H9 (cell line): ENCODE data around the gene TIGD3. TPM values are rescaled to one million over a fixed set of nuclear protein-coding genes. Genes with fewer than 3 reads are reported as not detected.

Source experiments
- DNase-seq: peaks from one replicate; pipeline ENCODE4 v3.0.0-alpha.2; 2017
- H2AFZ ChIP-seq: one replicate; pipeline ENCODE4 v1.6.1; 2013; ENCODE audit warnings: mild to moderate bottlenecking, low read length, control low read depth, moderate library complexity
- H2AK5ac ChIP-seq: 2 replicates; pipeline ENCODE4 v1.6.1; 2013; ENCODE audit warnings: low read length, control low read depth, mixed read lengths; ENCODE audit not compliant: insufficient read length
- H2BK120ac ChIP-seq: one replicate; pipeline ENCODE4 v1.6.1; 2013; ENCODE audit warnings: low read depth, mild to moderate bottlenecking, low read length, control low read depth, inconsistent platforms; ENCODE audit not compliant: poor library complexity, severe bottlenecking
- H2BK12ac ChIP-seq: 2 replicates; pipeline ENCODE4 v1.6.1; 2013; ENCODE audit warnings: low read length, control low read depth, mixed read lengths, low read depth; ENCODE audit not compliant: insufficient read length
- H2BK15ac ChIP-seq: 2 replicates; pipeline ENCODE4 v1.6.1; 2013; ENCODE audit warnings: low read depth, low read length, control low read depth
- H2BK20ac ChIP-seq: one replicate; pipeline ENCODE4 v1.6.1; 2013; ENCODE audit warnings: low read depth, mild to moderate bottlenecking, low read length, control low read depth, inconsistent platforms; ENCODE audit not compliant: poor library complexity, severe bottlenecking
- H2BK5ac ChIP-seq: 2 replicates; pipeline ENCODE4 v1.6.1; 2013; ENCODE audit warnings: low read length, control low read depth, mixed read lengths; ENCODE audit not compliant: insufficient read length
- H3K14ac ChIP-seq: 2 replicates; pipeline ENCODE4 v1.6.1; 2013; ENCODE audit warnings: low read length, control low read depth; ENCODE audit not compliant: insufficient read depth
- H3K18ac ChIP-seq: 2 replicates; pipeline ENCODE4 v1.6.1; 2013; ENCODE audit warnings: low read depth, mild to moderate bottlenecking, mixed read lengths, low read length, control low read depth; ENCODE audit not compliant: insufficient read length
- H3K23ac ChIP-seq: 2 replicates; pipeline ENCODE4 v1.6.1; 2013; ENCODE audit warnings: low read length, control low read depth, mixed read lengths, low read depth; ENCODE audit not compliant: insufficient read length
- H3K23me2 ChIP-seq: 2 replicates; pipeline ENCODE4 v1.6.1; 2013; ENCODE audit warnings: low read depth, mild to moderate bottlenecking, mixed read lengths, low read length, control low read depth; ENCODE audit not compliant: insufficient read length, poor library complexity, severe bottlenecking
- H3K27ac ChIP-seq: 2 replicates; pipeline ENCODE4 v1.5.1; 2013; ENCODE audit warnings: low read length, control low read depth, mixed read lengths, low read depth; ENCODE audit not compliant: insufficient read length
- H3K27me3 ChIP-seq: 2 replicates; pipeline ENCODE4 v1.6.1; 2013; ENCODE audit warnings: low read length, control low read depth, inconsistent platforms; ENCODE audit not compliant: insufficient read depth
- H3K4ac ChIP-seq: 2 replicates; pipeline ENCODE4 v1.6.1; 2013; ENCODE audit warnings: low read depth, mild to moderate bottlenecking, control low read depth, inconsistent platforms, low read length, moderate library complexity
- H3K4me1 ChIP-seq: 2 replicates; pipeline ENCODE4 v1.6.1; 2013; ENCODE audit warnings: low read length, control low read depth, inconsistent platforms; ENCODE audit not compliant: insufficient read depth
- H3K4me2 ChIP-seq: 2 replicates; pipeline ENCODE4 v1.6.1; 2013; ENCODE audit warnings: low read length, control low read depth, mixed read lengths; ENCODE audit not compliant: insufficient read length, insufficient read depth
- H3K56ac ChIP-seq: 2 replicates; pipeline ENCODE4 v1.6.1; 2013; ENCODE audit warnings: low read depth, mild to moderate bottlenecking, mixed read lengths, low read length, control low read depth; ENCODE audit not compliant: insufficient read length
- H3K79me1 ChIP-seq: 2 replicates; pipeline ENCODE4 v1.6.1; 2013; ENCODE audit warnings: low read depth, mild to moderate bottlenecking, moderate library complexity, low read length, control low read depth, inconsistent platforms; ENCODE audit not compliant: insufficient read depth, poor library complexity, severe bottlenecking
- H3K79me2 ChIP-seq: 2 replicates; pipeline ENCODE4 v1.6.1; 2013; ENCODE audit warnings: low read length, control low read depth, inconsistent platforms; ENCODE audit not compliant: insufficient read depth
- H3K9ac ChIP-seq: 2 replicates; pipeline ENCODE4 v1.6.1; 2013; ENCODE audit warnings: low read length, control low read depth, mixed read lengths; ENCODE audit not compliant: insufficient read length; ENCODE audit errors: extremely low read depth
- H3K9me3 ChIP-seq: one replicate; pipeline ENCODE4 v1.6.1; 2013; ENCODE audit warnings: low read depth, low read length, inconsistent platforms; ENCODE audit not compliant: control insufficient read depth
- H3T11ph ChIP-seq: one replicate; pipeline ENCODE4 v1.6.1; 2013; ENCODE audit warnings: mild to moderate bottlenecking, low read length, control low read depth, inconsistent platforms
- H4K20me1 ChIP-seq: one replicate; pipeline ENCODE4 v1.6.1; 2013; ENCODE audit not compliant: control insufficient read depth, insufficient read length, insufficient read depth
- H4K5ac ChIP-seq: 2 replicates; pipeline ENCODE4 v1.6.1; 2013; ENCODE audit warnings: low read depth, mild to moderate bottlenecking, mixed read lengths, low read length, control low read depth; ENCODE audit not compliant: insufficient read length
- H4K8ac ChIP-seq: replicated peaks from 2 replicates; pipeline ENCODE4 v1.6.1; 2013; ENCODE audit warnings: low read length, control low read depth, mixed read lengths, low read depth; ENCODE audit not compliant: insufficient read length
- H4K91ac ChIP-seq: 2 replicates; pipeline ENCODE4 v1.6.1; 2013; ENCODE audit warnings: low read depth, mild to moderate bottlenecking, moderate library complexity, mixed read lengths, low read length, control low read depth; ENCODE audit not compliant: insufficient read length
- H3K27ac Mint-ChIP-seq, 3 experiments: 2 replicates in 2 of 3; 3 replicates in 1 of 3; pipeline ENCODE4 v1.8.0; 2020 to 2021; ENCODE audit warnings: mixed read lengths in 3 of 3, mild to moderate bottlenecking in 1 of 3, moderate library complexity in 1 of 3
- H3K27me3 Mint-ChIP-seq: 2 replicates; pipeline ENCODE4 v1.8.0; 2021; ENCODE audit warnings: low read depth, mild to moderate bottlenecking, moderate library complexity, mixed read lengths
- H3K36me3 Mint-ChIP-seq, 3 experiments: 2 replicates in 2 of 3; 3 replicates in 1 of 3; pipeline ENCODE4 v1.8.0; 2020 to 2021; ENCODE audit warnings: low read depth in 3 of 3, mixed read lengths in 3 of 3; ENCODE audit not compliant: insufficient read depth in 1 of 3
- H3K4me1 Mint-ChIP-seq, 2 experiments: 2 replicates each; pipeline ENCODE4 v1.8.0; 2020; ENCODE audit warnings: mixed read lengths in 2 of 2
- H3K4me3 Mint-ChIP-seq, 2 experiments: 2 replicates in 1 of 2; 3 replicates in 1 of 2; pipeline ENCODE4 v1.8.0; 2020 to 2021; ENCODE audit warnings: mild to moderate bottlenecking in 2 of 2, mixed read lengths in 2 of 2, moderate library complexity in 1 of 2
- H3K9me3 Mint-ChIP-seq, 2 experiments: 2 replicates in 1 of 2; 3 replicates in 1 of 2; pipeline ENCODE4 v1.8.0; 2020; ENCODE audit warnings: mild to moderate bottlenecking in 2 of 2, mixed read lengths in 2 of 2, moderate library complexity in 1 of 2
- WGBS: extraction: QIAGEN DNeasy Blood & Tissue Kit; methylation state at CpG from one replicate; pipeline ENCODE4 v1.1.7; 2013; ENCODE audit warnings: missing lambda C conversion rate, low lambda C conversion rate, mixed read lengths; ENCODE audit not compliant: insufficient read length; ENCODE audit errors: extremely low coverage; 5-methylcytosine and 5-hydroxymethylcytosine counted together
- total RNA-seq: library from RNA; stranded (reverse); gene quantifications from 2 replicates; pipeline ENCODE4 v1.2.1, GENCODE V29; 2021
- TF ChIP-seq, protein P1 (sequence below): fragments of 200-600 bp; sonication (generic); conservative IDR thresholded peaks from 3 replicates; pipeline ENCODE4 v1.8.0; 2021; ENCODE audit warnings: antibody characterized with exemption, mild to moderate bottlenecking

TIGD3 gene
- total RNA-seq, 1 experiment from 2014 or later = 0.66 TPM

DNA sequence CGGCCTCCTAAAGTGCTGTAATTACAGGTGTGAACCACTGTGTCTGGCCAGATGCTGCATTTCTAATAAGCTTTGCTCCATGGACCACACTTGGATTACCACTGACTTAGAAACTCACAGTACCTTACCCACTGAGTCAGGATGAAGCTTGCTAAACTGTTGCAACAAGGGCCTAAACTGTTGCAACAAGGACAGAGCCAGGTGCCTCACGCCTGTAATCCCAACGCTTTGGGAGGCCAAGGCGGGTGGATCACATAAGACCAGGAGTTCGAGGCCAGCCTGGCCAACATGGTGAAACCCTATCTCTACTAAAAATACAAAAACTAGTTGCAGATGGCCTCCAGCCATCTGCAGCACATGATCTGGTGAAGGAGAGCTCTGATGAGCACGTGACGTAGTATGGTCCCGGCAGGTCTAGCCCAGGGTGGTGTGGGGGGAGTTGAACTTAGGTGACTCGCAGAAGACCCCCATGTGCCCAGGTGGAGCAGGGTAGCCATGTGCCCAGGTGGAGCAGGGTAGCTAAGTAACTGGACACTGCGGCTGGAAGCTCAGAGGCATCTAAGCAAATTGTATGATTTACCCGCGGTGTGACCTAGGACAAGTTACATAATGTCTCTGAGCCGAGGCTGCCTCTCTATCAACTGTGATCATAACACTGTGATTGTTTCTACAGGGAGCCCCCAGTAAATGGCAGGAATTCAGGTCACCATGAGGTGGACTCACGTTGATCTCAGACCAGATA, 19.5 kb downstream of the TIGD3 start:
- Histone ChIP-seq H2BK15ac (no peak overlapping the region), H3K4me1 (no peaks in the 10 kb centered on the region), H3K23ac (no peak overlapping the region), H2BK5ac (no peak overlapping the region), H3K27me3 (no peaks in the 10 kb centered on the region), H2BK20ac (no peak overlapping the region), H3K56ac (no peak overlapping the region), H3K4ac (no peak overlapping the region), H4K91ac (no peak overlapping the region), H3K79me2 (no peaks in the 10 kb centered on the region), H4K20me1 (no peaks in the 10 kb centered on the region), H4K8ac (no peak overlapping the region), H3K4me2 (no peak overlapping the region), H2BK12ac (no peak overlapping the region), H3K18ac (no peak overlapping the region), H3K23me2 (no peaks in the 10 kb centered on the region), H3K9ac (no peak overlapping the region), H3T11ph (no peak overlapping the region), H3K14ac (no peak overlapping the region), H3K9me3 (no peaks in the 10 kb centered on the region), H2AK5ac (no peak overlapping the region), H4K5ac (no peak overlapping the region), H2AFZ (no peak overlapping the region), H2BK120ac (no peak overlapping the region), H3K79me1 (no peaks in the 10 kb centered on the region), H3K27ac (no peak overlapping the region)
- DNase-seq = no peak
- Mint-ChIP-seq H3K27me3 (peaks cover 31% of the 10 kb centered on the region), H3K36me3 (no peaks in the 10 kb centered on the region), H3K4me1 (peaks cover 0 to 5% of the 10 kb centered on the region in 2 experiments; a peak in 1 of 4 replicates), H3K4me3 (no peak overlapping the region), H3K9me3 (no peaks in the 10 kb centered on the region), H3K27ac (no peak overlapping the region)
- TF ChIP-seq, protein P1, sequence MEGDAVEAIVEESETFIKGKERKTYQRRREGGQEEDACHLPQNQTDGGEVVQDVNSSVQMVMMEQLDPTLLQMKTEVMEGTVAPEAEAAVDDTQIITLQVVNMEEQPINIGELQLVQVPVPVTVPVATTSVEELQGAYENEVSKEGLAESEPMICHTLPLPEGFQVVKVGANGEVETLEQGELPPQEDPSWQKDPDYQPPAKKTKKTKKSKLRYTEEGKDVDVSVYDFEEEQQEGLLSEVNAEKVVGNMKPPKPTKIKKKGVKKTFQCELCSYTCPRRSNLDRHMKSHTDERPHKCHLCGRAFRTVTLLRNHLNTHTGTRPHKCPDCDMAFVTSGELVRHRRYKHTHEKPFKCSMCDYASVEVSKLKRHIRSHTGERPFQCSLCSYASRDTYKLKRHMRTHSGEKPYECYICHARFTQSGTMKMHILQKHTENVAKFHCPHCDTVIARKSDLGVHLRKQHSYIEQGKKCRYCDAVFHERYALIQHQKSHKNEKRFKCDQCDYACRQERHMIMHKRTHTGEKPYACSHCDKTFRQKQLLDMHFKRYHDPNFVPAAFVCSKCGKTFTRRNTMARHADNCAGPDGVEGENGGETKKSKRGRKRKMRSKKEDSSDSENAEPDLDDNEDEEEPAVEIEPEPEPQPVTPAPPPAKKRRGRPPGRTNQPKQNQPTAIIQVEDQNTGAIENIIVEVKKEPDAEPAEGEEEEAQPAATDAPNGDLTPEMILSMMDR = no peak
- WGBS = no CpG with 5 or more reads among the region's 14 CpGs
